Right hindlimb (tissue), 1 donor: Measurements from ENCODE around the gene SPSB3.
"Not testable (repeated sequence)": the region's sequence is repeated elsewhere in the genome, so short reads cannot be mapped to it uniquely, and the experiment has no call there.

Experiments
- DNase-seq: peaks from one replicate; pipeline ENCODE4 v3.0.0-alpha.2; 2018

The SPSB3 gene

DNA sequence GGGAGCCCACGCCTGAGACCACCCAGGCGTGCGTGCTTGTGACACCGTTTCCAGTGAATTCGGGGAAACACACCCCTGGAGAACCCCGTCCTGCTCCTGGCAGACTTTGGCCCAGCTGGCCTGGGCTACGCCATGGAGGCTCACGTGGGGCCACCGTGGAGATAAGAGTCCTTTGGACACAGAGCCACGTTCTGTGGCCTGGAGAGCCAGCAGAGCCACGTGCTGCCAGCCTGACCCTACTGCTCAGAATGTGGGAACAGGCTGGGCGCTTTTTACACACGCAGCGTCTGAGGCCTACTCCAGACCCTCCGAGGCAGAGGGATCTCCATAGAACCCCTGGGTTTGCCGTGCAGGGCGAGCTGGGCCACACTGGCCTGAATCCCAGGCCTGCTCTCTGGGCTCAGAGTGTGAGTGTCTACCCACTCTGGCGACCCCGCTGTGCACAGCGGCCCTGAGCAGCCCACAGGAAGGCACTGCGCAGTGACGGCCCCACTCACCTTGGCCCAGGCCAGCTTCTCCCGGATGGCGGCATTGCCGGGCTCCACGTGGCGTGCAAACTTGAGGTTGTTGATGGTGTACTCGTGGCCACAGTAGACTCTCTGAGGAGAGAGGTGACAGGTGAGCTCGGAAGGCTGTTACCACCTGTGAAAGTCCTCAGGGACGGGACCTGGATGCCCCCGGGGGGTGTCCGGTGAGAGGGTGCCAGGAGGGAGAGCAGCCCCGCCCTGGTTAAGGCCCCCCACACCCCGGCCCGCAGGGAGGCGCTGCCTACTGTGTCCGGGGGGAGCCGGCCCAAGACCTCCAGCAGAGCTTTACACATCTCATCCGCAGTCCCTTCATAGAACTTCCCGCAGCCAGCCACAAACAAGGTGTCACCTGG, 34.3 kb upstream of the SPSB3 start:
- DNase-seq, result no peak

DNA sequence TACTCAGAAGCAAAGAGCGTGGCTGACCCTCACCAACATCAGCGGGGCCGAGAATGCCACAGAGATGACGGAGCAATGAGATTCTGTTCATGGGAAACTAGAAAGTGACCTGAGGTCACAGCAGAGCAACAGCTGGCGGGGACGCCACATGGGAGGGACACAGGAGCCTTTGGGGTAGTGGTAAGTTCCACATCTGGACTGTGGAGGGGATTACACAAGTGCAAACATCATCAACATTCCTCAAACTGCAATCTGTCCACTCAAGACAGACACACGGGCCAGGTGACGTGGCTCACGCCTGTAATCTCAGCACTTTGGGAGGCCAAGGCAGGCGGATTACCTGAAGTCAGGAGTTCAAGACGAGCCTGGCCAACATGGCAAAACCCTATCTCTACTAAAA, 33.1 kb upstream of the SPSB3 start:
- DNase-seq, result no peak

DNA sequence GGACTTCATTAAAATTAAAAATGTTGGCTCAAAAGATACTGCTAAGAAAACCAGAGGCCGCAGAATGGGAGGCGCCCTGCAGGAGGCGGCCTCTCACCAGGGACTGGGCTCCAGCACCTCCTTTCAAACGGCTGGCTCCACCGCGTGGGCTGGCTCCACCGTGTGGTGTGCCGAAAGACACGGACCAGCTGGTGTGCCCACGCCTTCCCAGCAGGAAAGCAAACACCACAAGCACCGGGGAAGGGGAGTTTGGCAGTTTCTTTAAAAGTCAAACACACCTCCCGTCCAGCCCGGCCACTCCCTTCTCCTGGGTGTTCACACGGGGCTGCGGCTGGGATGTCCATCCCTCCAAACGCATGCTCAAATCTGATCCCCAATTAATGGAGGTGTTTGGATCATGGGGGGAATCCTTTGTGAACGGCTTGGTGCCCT, 30.4 kb upstream of the SPSB3 start:
- DNase-seq, result peak; percentile 71

DNA sequence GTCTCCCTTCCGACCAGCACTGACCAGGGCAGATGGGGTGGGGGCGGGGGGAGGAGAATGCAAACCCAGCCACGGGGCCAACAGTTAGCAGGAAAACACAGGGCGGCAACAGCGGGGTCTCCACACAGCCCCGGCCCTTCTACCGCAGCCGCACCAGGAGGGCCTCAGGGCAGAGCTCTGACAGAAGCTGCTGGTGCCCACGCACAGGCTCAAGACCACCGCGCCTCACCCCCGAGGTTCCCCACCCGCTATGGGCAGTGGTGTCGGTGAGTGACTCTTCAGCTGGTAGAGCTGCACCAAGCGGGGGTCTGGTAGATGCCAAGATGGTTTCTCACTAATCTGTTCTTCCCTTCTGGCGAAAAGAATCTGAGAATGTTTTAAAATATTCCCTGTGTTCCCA, 28.2 kb upstream of the SPSB3 start:
- DNase-seq, result no peak

DNA sequence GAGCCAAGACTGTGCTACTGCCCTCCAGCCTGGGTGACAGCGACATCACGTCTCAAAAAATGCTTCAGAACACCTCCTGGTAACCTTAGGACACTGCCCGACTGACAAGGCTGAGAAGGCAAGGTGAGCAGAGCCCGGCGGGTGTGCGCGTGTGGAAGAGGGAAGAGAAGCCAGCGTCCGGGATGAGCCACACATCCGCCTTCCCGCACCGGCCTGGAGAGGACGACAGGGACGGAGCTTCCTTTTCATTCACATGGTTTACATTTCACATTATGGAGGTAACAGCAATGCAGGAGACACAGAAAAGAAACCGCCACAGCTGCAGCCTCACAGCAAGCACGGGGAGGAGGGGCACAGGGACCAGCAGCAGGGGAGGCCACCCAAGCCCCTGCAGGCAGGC, 27.7 kb upstream of the SPSB3 start:
- DNase-seq, result no peak

DNA sequence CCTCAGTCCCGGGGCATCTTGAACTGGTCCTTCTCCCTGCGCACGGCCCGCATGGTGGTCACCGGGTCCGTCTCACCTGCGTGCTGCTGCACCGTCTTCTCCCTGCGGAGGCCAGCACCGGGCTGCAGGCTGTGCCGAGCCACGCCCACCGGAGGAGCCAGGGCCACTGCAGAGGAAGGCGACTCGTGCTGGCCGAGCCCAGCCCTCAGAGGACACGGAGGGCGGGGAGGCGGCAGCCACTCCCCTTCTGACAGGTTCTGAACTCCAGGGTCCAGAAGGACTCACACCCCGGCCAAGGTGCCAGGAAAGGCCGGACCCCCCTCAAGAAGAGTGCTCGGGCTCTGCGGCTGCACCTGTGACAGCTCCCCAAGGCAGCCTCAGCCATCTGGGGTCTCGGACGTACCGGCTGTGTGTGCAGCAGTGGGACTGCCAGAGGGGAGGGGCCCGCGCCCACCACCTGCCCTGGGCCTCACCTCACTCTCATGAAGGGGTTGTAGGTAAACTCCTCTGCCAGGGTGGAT, 27.0 kb upstream of the SPSB3 start:
- DNase-seq, result no peak

DNA sequence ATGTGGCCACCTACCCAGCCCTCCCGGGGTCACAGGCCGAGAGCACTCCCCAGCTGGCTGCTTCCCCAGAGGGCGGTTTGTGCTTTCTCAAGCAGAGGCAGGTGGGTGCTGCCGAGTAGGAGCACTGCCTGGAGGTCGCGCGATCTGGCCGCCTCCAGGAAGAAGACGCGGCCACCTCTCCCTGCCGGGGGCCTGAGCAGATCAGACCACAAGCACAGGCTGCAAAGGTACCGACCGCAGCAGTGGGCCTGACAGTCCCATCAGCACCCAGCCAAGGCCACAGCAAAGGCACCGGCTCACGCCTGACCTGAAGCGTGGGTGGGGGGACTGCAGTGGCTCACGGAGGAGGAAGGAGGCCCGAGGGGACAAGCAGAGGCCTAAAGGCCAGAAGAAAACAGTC, 26.3 kb upstream of the SPSB3 start:
- DNase-seq, result no peak

DNA sequence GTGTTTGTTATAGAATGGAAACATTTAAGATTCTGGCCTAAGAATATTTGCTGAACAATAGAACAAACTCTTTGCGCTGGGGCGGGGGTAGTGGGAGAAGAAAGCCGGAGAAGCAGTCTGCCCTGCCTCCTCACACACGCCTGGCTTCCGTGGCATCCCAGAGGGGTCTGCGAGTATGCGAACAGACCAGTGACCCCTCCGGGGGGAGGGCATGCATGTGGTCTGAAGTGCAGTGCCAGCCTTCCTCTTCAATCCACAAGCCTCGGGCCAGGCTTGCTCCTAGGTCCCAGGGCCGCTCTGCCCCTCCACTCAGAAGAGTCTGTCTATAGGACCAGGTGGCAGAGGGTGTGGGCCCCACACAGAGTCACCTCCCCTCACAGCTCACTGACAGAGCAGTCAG, 25.3 kb upstream of the SPSB3 start:
- no peak for DNase-seq

DNA sequence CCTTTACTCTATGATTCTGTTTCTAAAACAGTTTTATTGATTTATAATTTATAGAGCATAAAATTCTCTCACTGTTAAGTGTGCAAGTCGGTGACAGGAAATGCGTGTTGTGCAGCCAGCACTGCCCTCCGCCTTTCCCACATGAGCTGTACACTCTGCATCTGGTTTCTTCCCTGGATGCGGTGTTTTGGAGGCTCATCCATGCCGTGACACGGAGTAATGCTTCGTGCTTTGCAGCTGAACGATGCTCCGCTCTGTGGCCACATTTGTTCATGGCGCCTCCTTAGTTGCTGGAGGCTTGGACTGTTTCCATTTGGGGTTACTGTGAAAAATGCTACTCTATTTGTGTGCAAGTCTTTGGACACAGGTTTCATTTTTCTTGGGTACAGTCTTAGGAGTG, 18.3 kb upstream of the SPSB3 start:
- DNase-seq, result no peak

DNA sequence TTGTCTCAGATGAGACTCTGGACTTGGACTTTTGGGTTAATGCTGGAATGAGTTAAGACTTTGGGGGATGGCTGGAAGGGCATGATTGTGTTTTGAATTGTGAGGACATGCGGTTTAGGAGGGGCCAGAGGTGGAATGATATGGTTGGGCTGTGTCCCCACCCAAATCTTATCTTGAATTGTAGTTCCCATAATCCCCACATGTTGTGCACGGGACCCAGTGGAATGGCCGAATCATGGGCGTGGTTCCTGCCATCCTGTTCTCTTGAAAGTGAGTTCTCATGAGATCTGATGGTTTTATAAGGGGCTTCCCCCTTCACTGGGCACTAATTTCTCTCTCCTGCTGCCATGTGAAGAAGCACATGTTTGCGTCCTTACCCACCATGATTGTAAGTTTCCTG, 16.9 kb upstream of the SPSB3 start:
- not testable (repeated sequence) for DNase-seq

DNA sequence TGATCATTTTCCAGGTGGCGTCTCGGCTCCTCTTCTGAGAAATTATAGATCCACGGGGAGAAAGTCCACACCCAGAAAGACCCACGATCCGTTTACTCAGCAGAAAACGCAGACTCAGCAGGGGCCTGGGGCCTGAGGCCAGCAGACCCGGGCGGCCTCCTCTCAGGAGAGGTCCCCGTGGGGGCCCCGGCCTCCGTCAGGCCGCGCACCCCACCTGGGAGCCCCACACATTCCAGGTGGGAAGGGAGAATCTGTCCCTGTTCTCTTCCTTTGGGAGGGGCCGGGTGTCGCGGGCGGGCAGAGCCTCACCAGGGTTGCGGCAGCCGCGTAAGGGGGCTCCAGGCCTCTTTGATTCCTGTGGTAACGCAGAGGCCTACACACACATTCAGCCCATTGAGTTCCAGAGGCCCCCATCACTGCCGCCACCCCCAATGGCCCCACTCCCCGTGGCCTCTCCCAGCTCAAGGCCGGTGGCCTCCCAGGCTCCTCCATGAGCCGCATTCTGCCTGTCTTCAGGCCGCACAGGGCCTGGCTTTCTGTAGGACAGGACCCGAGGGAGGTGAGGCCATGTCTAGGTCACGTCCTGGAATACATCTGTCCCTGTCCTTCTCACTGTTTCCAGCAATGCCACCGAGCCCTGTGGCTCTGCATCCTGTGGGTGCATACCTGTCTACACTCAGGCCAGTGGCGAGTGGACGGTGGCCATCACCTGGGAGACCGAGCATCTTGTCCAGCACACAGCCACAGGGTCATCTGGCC, 12.7 kb upstream of the SPSB3 start:
- DNase-seq, result no peak

DNA sequence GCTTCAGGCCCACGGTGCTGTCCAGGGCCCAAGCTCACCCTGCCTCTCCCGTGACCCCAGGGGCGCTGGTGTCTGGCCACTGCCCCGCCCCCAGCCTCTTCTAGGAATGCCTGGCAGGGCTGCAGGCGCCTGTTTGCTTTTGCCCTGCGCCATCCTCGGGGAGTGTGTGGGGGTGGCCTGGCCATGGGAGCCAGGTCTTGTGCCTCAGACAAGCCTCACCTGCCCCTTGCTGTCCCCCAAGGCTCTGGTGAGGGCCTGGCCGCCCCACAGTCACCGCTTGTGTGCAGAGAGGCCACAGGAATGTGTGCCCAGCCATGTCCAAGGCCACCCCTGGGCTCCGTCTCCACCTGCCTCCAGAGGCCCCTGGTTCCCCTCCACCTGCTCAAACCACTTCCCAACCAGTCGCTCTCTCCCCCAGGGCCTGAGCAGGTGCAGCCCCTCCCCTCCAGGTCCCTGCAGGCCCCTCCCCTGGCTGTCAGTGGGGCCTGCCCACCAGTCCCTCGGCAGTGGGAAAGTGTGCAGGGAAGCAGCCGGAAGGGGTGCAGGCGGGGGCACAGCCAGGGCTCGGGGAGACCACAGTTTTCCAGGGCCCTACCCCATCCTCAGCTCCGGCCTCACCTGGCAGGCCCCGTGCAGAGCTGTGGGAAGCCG, 12.0 kb upstream of the SPSB3 start:
- DNase-seq, result no peak

DNA sequence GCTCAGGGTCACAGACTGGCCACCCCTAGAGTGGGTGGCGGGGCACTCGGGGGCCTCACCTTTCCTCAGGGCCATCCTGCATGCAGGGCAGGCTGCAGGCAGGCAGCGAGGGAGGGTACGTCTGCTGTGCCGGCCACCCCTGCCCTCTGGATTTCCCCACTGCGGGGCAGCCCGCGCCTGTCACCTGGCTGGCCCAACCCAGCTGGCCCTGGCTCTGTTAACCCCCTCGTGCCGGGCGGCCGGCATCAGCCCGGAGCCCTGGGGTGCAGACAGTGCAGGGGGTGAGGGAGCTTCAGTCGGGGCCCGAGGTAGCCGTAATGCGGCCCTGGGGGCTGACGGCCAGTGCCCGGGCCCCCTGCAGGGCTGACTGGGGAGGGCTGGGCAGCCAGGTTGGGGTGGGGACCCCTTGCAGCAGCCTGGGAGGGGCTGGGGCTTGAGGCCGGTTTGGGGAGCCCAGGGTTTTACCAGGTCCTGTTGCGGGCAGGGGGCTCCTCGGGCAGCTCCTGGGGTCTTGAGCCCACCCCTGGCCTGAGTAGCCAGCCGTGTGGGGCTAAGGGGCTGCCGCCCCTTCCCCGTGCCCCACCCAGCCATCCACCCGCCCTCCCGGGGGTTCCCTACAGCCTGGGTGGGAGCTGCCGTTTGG, 11.3 kb upstream of the SPSB3 start, which contains the start of gene IGFALS:
Gene IGFALS, minus strand, starts transcription at position 128 of the 643 bp plus-strand sequence. Its CDS starts 53 bp downstream, at position 75.
- no peak for DNase-seq

DNA sequence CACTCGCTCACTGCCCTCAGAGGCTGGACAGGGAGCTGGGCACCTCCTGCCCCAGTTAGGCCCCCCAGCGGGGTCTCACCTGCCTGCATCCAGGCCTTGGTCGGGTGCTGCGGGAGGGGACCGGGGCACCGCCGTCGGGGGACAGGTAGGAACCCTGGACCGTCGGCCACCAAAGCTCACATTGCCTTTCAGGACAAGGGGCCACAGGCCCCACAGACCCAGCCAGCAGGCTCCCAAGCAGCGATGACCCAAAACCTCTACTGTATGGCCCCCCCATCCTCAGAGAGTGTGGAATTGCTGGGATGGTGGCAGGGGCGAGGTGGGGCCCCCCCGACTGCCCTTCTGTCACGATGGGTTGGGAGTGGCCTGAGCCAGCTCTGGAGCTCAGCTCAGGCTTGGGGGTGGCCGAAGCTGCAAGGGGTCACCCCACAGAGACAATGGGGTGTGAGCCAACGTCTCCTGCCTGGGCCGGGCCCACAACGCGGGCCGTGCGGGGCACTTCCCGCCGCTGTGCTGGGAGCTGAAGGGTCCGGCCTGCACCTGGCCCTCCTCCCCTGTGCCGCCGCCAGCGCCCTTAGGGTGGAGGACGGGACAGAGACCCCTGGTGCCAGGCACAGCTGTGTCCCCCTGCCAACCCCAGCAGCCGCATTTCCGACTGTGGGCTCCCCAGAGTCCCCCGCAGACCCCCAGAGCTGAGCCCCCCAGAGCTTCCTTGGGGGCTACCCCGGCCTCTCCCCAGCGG, 10.6 kb upstream of the SPSB3 start:
- DNase-seq, result peak; percentile 28

DNA sequence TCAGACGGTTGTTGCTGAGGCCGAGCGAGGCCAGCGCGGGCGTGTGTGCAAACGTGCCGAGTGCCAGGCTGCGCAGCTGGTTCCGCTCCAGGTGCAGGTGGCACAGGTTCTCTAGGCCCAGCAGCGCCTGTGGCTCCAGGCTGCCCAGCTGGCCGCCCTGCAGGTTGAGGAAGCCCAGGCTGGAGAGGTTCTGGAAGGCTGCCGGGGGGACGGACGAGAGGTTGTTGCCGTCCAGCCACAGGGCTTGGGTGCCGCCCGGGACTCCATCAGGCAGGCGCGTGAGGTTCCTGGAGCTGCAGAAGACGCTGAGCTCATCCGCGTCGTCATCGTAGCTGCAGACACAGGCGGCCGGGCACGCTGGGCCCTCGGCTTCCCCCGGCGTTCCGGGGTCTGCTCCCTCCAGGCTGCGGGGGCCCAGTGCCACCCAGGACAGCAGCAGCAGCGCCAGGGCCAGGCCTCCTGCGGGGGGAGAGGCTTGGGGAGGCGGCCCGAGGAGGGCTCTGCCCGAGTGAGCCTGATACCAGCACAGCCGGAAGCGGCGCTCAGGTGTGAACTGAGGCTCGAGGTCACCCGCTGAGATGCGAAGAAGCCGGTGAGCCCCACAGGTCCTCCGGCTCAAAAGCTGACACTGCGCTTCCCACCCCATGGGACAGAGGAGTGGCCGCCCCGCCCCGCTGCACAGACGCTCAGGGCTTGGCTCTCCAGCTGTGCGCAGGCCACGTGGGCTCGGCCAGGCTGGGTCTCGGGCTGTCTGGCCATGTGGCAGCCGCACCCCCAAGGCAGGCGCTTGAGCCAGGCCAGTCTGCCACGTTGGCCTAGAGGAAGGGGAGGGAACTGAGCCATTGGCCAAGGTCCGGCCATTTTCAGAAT, 9.8 kb upstream of the SPSB3 start:
- no peak for DNase-seq

DNA sequence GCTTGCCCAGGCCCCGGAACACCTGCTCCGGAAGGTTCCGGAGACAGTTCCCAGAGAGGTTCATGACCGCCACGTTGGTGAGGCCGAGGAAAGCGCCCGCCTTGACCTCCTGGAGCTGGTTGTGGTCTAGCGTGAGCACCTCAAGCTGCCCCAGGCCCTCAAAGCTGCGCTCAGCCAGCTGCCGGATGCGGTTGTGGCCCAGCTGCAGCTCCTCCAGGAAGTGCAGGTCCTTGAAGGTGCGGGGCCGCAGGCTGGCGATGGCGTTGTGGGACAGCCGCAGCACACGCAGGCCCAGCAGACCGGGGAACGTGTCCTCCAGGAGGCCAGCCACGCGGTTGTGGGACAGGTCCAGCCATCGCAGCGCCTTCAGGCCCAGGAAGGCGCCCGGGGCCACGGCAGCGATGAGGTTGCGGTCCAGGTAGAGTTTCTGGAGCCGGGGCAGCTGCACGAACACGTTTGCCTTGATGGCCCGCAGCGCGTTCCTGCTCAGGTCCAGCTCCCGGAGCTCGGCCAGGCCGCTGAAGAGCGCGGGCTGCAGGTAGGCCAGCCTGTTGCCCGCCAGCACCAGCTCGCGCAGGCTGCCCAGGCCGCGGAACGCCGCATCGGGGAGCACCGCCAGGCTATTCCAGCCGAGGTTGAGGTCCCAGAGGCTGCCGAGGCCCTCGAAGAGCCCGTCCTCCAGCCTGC, 9.0 kb upstream of the SPSB3 start:
- no peak for DNase-seq

DNA sequence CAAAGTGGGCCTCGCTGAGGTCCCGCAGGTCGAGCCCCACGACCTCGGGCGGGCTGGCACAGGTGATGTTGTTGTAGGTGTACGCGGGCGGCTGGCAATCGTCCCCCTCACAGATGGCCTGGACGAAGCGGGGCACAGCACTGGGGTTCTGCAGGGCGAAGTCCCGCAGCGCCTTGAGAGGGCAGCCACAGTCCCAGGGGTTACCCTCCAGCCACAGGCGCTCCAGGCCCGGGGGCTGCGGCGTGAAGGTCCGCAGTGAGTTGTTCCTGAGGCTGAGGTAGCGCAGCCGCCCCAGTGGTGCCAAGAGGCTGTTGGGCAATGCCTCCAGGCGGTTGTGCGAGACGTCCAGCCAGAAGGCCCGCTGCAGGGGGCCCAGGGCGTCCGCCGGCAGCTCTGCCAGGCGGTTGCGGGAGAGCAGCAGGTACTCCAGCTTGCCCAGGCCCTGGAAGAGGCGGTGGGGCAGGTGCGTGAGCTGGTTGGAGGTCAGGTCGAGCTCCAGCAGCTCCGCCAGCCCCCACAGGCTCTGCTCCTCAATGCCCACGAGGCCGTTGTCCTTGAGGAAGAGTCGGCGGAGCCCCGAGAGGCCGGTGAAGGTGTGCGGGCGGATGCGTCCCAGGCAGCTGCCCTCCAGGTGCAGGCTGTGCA, 8.4 kb upstream of the SPSB3 start:
- DNase-seq, result no peak

DNA sequence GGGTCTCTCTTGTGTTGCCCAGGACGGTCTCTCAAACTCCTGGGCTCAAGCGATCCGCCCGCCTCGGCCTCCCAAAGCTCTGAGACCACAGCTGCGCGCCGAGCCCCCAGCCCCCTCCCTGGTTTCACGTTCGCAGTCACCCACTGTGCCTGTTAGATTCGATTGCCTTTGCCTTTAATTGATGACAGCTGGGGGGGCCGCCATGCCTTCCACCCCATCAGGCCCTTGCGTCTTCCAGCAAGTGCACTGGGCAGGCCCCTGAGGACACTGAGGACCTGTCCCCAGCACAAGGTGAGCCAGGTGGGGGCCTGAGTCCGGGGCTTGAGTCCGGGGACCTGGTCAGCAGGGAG, 7.9 kb upstream of the SPSB3 start:
- DNase-seq, result no peak

DNA sequence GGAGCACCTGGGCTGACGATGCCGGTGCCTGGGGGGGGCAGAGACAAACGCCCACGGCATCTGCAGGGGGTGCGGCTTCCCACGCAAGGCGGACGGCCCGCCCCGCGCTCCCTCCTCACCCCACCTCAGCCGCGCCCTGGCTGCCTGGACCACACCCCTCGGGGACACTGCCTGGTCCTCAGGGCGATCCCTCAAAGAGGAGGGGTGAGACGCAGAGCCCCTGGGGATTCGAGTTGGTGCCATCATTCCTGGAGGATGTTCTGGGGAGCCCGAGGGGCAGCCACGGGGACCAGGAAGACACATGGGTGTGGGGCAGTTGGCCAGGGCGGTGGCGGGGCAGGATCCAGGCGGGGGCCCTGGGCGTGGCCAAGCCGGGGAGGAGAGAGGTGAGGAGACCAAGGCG, 7.3 kb upstream of the SPSB3 start:
- DNase-seq, result no peak

DNA sequence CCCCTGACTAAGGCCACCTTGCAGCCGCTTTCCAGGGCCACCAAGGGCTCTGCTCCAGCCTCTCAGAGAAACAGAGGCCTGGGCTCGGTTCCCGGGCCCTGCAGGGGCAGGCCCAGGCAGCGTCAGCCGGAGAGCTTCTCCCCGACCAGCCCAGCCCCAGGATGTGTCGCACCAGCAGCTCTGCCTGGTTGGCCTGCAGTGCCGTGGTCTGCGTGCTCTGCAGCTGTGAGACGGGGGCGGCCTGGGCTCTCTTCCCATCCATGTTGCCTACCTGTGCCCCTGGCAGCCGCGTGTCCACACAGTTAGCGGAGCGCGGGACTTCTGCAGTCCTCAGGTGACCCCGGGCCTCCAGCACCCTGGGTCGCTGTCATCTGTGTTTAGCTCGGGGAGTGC, 6.3 kb upstream of the SPSB3 start:
- no peak for DNase-seq
